Esophagus squamous epithelium (tissue), 4 donors: ENCODE data around the gene RANGAP1.

Experiments
- POLR2A ChIP-seq, 4 donors: fragments of 450-650 bp; IDR thresholded peaks; one replicate each; pipeline ENCODE4 v1.6.1; 2017; ENCODE audit warnings: antibody characterized with exemption in 4 of 4, mild to moderate bottlenecking in 4 of 4, moderate library complexity in 3 of 4
- TF ChIP-seq, protein P1 (sequence below), 6 experiments: fragments of 450-650 bp in 4 of 6; fragments of 200-600 bp in 2 of 6; sonication (generic) in 2 of 6; IDR thresholded peaks; one replicate each; pipeline ENCODE4 v1.5.1; 2016 to 2019; ENCODE audit warnings: antibody characterized with exemption in 6 of 6, mild to moderate bottlenecking in 4 of 6, moderate library complexity in 4 of 6

DNA sequence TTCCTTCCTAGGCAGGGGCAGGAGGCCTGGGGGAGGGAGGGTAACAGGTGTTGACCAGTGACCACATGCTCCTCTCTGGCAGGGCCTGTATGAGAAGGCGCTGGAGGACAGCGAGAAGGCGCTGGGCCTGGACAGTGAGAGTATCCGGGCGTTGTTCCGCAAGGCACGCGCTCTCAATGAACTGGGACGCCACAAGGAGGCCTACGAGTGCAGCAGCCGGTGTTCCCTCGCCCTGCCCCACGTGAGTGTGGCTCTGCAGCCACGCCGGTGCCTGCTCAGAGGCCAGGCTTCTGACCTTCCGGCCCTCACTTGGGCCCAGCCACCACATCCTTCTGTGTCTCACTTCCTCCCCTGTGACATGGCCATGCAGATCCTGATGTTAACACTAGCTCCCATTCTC is 41.1 kb upstream of the RANGAP1 start:
- no peak for TF ChIP-seq POLR2A (IDR thresholded peaks at IDR 0.05)
- TF ChIP-seq, protein P1, sequence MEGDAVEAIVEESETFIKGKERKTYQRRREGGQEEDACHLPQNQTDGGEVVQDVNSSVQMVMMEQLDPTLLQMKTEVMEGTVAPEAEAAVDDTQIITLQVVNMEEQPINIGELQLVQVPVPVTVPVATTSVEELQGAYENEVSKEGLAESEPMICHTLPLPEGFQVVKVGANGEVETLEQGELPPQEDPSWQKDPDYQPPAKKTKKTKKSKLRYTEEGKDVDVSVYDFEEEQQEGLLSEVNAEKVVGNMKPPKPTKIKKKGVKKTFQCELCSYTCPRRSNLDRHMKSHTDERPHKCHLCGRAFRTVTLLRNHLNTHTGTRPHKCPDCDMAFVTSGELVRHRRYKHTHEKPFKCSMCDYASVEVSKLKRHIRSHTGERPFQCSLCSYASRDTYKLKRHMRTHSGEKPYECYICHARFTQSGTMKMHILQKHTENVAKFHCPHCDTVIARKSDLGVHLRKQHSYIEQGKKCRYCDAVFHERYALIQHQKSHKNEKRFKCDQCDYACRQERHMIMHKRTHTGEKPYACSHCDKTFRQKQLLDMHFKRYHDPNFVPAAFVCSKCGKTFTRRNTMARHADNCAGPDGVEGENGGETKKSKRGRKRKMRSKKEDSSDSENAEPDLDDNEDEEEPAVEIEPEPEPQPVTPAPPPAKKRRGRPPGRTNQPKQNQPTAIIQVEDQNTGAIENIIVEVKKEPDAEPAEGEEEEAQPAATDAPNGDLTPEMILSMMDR (IDR thresholded peaks at IDR 0.05): no peak
